SH-SY5Y (cell line): ENCODE measurements around the gene PLA2G4E.

Experiments
- GATA2 ChIP-seq: IDR thresholded peaks from 2 replicates; pipeline ENCODE4 v1.6.1; 2011; ENCODE audit warnings: mild to moderate bottlenecking, low read depth, low read length
- GATA3 ChIP-seq: IDR thresholded peaks from 2 replicates; pipeline ENCODE4 v1.6.1; 2011; ENCODE audit warnings: low read depth, mild to moderate bottlenecking, low read length, moderate library complexity

DNA sequence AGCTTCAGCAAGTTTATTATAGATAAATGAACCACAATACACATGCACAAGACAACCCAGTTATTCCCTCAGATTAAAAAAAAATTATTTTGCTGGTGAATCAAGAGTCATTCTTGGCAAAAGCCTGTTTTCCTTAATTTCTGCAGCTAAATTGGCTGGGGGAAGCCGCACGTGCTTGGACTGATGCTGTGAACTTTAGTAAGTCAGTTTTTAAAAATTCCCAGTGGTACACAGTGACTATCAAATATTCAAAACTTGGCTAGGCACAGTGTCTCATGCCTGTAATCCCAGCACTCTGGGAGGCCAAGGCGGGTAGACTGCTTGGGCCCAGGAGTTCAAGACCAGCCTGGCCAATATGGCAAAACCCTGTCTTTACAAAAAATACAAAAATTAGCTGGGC lies 72.4 kb downstream of the PLA2G4E start:
- TF ChIP-seq GATA2 (no peak), GATA3 (no peak)
